Stimulated activated CD4-positive, alpha-beta T cell treated with anti-CD3 and anti-CD28 coated beads, Interleukin-4, amount 100 ng/mL, for 48 hours (primary cell): ENCODE measurements around the gene USP15.
"Not testable (repeated sequence)": the region's sequence is repeated elsewhere in the genome, so short reads cannot be mapped to it uniquely, and the experiment has no call there.

Experiments used
- DNase-seq, 2 donors: peaks; one replicate each; pipeline ENCODE4 v3.0.0-alpha.2; 2020; ENCODE audit warnings: low read depth in 2 of 2

The USP15 gene

GRCh38 chr12:62320054-62320453 is 59.9 kb downstream of the USP15 start:
- no peak for DNase-seq

- DNase-seq, result no peak
These were observed 63.2 kb downstream of the USP15 start for GRCh38 chr12:62323386-62323785.

DNA sequence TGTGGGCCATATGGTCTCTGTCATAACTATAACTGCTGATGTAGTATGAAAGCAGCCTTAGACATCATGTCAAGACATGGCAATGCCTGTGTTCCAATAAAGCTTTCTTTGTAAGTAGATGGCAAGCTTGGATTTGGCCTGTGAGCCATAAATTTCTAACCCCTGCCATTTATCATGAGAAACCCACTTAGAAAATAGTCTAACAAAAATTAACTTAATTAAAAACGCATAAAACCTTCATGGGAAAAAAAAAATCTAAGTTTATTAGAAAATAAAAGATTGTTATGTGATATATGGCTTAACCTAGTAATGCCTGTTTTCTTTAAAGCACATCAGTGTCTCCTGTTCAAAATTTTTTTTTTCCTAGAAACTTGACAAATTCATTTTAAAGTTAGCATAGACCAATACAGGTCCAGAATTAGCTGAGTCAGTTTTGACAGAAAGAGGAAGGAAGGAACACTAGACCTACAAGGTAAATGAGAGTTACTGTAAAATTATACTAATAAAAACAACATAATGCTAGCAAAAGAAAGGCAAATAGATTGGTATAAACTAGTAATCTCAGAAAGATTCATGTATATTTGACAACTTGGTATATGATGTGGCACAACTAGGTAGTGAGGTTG is 68.2 kb downstream of the USP15 start:
- DNase-seq, result no peak

- DNase-seq, result no peak
These were observed 71.1 kb downstream of the USP15 start for GRCh38 chr12:62331306-62331705.

DNA sequence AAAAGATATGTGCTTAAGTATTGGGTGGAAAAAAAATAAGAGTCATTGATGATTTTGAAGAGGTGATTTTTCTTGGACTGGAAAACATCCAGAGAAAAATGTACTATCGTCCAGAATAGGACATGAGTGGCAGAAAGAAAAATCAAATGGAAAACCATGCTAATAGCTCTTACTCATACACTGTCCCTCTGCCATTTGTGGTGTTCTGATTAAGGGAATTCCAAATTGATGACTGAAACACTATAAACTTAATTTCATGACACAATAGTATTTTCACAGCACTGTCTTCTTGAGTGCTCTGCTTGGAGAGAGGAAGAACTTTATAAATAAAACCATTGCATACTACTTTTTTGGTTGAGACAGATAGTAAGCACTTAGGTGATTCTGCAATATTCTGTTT is 72.4 kb downstream of the USP15 start:
- DNase-seq, result no peak

GRCh38 chr12:62335057-62335456 is 74.9 kb downstream of the USP15 start:
- no peak for DNase-seq

DNA sequence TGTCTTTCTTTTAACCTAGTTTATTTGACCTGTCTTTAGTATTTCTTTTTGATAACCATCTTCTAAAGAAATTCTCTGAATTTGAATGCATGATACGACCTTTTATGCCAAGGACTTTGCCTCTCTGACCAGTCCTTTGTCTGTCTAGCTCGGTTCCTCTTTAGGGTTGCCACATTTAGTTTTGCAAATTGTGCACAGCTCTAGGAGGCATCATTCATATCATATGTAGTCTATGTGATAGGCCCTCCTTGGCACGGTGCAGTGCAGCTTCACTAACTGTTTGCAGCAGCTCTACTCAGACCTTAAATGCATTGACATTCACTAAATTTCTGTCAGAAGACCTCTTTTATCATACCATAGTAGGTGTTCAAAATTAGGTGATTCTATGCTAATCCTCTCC is 75.6 kb downstream of the USP15 start:
- DNase-seq, result no peak

- DNase-seq, result not testable (repeated sequence)
These were observed 77.4 kb downstream of the USP15 start for GRCh38 chr12:62337643-62338042.

- not testable (repeated sequence) for DNase-seq
These were observed 82.6 kb downstream of the USP15 start for GRCh38 chr12:62342614-62343303.

DNA sequence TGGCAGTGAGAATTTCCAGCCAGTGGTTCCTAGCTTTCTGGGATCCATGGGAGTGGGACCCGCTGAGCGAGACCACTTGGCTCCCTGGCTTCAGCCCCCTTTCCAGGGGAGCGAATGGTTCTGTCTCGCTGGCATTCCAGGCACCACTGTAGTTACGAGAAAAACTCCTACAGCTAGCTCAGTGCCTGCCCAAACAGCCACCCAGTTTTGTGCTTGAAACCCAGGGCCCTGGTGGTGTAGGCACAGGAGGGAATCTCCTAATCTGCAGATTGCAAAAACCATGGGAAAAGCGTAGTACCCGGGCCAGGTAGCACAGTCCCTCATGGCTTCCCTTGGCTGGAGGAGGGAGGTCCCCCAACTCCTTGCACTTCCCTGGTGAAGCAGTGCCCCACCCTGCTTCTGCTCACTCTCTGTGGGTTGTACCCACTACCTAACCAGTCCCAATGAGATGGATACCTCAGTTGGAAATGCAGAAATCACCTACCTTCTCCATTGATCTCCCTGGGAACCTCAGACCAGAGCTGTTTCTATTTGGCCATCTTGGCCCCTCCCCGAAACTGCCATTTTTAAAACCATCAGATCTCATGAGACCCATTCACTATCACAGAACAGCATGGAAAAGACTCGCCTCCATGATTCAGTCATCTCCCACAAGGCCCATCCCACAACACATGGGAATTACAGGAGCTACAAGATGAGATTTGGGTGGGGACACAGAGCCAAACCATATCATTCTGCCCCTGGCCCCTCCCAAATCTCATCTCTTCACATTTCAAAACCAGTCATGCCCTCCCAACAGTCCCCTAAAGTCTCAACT is 83.3 kb downstream of the USP15 start:
- not testable (repeated sequence) for DNase-seq

DNA sequence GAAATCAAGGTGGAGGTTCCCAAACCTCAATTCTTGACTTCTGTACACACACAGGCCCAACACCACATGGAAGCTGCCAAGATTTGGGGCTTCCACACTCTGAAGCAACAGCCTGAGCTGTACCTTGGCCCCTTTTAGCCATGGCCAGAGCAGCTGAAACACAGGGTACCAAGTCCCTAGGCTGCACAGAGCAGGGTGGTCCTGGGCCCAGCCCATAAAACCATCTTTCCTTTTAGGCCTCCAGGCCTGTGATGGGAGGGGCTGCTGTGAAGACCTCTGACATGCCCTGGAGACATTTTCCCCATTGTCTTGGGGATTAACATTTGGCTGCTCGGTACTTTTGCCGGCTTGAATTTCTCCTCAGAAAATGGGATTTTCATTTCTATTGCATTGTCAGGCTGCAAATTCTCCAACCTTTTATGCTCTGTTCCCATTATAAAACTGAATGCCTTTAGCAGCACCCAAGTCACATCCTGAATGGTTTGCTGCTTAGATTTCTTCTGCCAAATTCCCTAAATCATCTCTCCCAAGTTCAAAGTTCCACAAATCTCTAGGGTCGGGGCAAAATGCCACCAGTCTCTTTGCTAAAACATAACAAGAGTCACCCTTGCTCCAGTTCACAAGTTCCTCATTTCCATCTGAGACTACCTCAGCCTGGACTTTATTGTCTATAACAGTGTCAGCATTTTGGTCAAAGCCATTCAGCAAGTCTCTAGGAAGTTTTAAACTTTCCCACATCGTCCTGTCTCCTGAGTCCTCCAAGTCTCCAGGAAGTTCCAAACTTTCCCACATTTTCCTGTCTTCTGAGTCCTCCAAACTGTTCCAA is 84.7 kb downstream of the USP15 start:
- DNase-seq, result not testable (repeated sequence)

DNA sequence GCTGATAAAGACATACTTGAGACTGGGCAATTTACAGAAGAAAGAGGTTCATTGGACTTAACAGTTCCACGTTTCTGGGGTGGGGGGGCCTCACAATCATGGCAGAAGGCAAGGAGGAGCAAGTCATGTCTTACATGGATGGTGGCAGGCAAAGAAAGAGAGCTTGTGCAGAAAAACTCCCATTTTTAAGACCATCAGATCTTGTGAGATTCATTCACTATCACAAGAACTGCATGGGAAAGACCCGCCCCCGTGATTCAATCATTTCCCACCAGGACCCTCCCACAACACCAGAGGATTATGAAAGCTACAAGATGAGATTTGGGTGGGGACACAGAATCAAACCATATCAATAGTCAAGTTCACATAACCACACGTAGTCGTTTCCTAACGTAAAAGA is 85.5 kb downstream of the USP15 start:
- no peak for DNase-seq

GRCh38 chr12:62346817-62347216 is 86.6 kb downstream of the USP15 start:
- no peak for DNase-seq

- no peak for DNase-seq
These were observed 87.9 kb downstream of the USP15 start for GRCh38 chr12:62347922-62348650.

GRCh38 chr12:62350554-62350953 is 90.3 kb downstream of the USP15 start:
- no peak for DNase-seq

DNA sequence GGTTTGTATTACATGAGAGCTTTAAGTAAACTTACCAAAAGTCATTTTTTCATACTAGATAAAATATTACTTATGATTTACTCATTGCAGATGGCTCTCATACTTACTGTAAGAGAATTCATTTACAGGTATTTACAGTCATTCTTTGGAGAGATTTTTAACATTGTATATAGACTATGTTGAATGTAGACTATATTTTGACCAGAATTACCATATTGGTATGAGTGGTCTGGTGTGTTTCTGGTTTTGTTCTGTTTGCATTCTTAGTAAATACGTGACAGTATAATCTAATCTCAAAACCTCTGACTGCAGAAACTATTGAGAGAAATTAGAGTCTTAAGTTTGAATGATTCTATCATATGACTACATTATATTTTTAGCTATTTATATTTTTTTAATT is 91.1 kb downstream of the USP15 start:
- DNase-seq, result no peak

GRCh38 chr12:62361048-62361447 is 100.8 kb downstream of the USP15 start:
- DNase-seq, result no peak

- no peak for DNase-seq
These were observed 103.3 kb downstream of the USP15 start for GRCh38 chr12:62363506-62363905.

DNA sequence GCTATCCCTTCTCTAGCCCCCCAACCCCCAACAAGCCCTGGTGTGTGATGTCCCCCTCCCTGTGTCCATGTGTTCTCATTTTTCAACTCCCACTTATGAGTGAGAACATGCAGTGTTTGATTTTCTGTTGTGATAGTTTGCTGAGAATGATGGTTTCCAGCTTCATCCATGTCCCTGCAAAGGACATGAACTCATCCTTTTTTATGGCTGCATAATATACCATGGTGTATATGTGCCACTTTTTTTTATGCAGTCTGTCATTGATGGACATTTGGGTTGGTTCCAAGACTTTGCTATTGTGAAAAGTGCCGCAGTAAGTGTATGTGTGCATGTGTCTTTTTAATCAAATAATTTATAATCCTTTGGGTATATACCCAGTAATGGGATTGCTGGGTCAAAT is 104.5 kb downstream of the USP15 start:
- DNase-seq, result not testable (repeated sequence)

DNA sequence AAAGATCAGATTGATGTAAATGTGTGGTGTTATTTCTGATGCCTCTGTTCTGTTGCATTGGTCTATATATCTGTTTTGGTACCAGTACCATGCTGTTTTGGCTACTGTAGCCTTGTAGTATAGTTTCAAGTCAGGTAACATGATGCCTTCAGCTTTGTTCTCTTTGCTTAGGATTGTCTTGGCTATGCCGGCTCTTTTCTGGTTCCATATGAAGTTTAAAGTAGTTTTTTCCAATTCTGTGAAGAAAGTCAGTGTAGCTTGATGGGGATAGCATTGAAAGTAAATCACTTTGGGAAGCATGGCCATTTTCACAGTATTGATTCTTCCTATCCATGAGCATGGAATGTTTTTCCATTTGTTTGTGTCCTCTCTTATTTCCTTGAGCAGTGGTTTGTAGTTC is 105.6 kb downstream of the USP15 start:
- not testable (repeated sequence) for DNase-seq
